SJSA1 (cell line): ENCODE data around the gene GABRR3. TPM values are rescaled to one million over a fixed set of nuclear protein-coding genes. Genes with fewer than 3 reads are reported as not detected.

Experiments used
- DNase-seq, 2 experiments: peaks; one replicate each; pipeline ENCODE4 v3.0.0-alpha.2; 2015 to 2020; ENCODE audit warnings: low spot score in 2 of 2, low read depth in 1 of 2
- H3K27ac ChIP-seq: fragments of 250-450 bp; sonication (Bioruptor Pico); 2 replicates; pipeline ENCODE4 v1.5.1; 2020; ENCODE audit warnings: mild to moderate bottlenecking, moderate library complexity
- H3K27me3 ChIP-seq: fragments of 250-450 bp; sonication (Bioruptor Pico); replicated peaks from 2 replicates; pipeline ENCODE4 v1.5.1; 2020; ENCODE audit warnings: mild to moderate bottlenecking, moderate library complexity
- H3K36me3 ChIP-seq: fragments of 250-450 bp; sonication (Bioruptor Pico); 2 replicates; pipeline ENCODE4 v1.5.1; 2020; ENCODE audit warnings: mild to moderate bottlenecking
- H3K4me1 ChIP-seq: fragments of 250-450 bp; sonication (Bioruptor Pico); replicated peaks from 2 replicates; pipeline ENCODE4 v1.6.1; 2021; ENCODE audit warnings: mild to moderate bottlenecking
- H3K4me3 ChIP-seq: fragments of 250-450 bp; sonication (Bioruptor Pico); 2 replicates; pipeline ENCODE4 v1.5.1; 2020; ENCODE audit warnings: mild to moderate bottlenecking
- H3K9me3 ChIP-seq: fragments of 250-450 bp; sonication (Bioruptor Pico); replicated peaks from 2 replicates; pipeline ENCODE4 v1.5.1; 2020; ENCODE audit warnings: mild to moderate bottlenecking
- total RNA-seq: library from RNA; depleted of rRNA; stranded (reverse); fragments of >200 nt; shearing (Covaris generic); gene quantifications from 2 replicates; pipeline ENCODE4 v1.2.3, GENCODE V29; 2014

GABRR3 gene
- total RNA-seq, 1 experiment from 2014 or later, result not detected

- no peaks in the 10 kb centered on the region for H3K36me3 ChIP-seq
- DNase-seq, result no peak
- no peak overlapping the region for H3K4me3 ChIP-seq
- no peak overlapping the region for H3K27ac ChIP-seq
- H3K27me3 ChIP-seq, result peaks cover 10% of the 10 kb centered on the region
- H3K9me3 ChIP-seq, result no peaks in the 10 kb centered on the region
- no peaks in the 10 kb centered on the region for H3K4me1 ChIP-seq
Observed at GRCh38 chr3:98034036-98034435, 1.1 kb downstream of the GABRR3 start.

- Histone ChIP-seq H3K27me3 (peaks cover 10% of the 10 kb centered on the region; the same call in 1 of the 2 replicates), H3K27ac (no peak overlapping the region), H3K36me3 (no peaks in the 10 kb centered on the region), H3K4me3 (no peak overlapping the region), H3K4me1 (no peaks in the 10 kb centered on the region), H3K9me3 (no peaks in the 10 kb centered on the region)
- DNase-seq, result no peak
Observed at GRCh38 chr3:98032904-98033303, 2.2 kb downstream of the GABRR3 start.

GRCh38 chr3:98032265-98032664 lies 2.9 kb downstream of the GABRR3 start:
- Histone ChIP-seq H3K36me3 (no peaks in the 10 kb centered on the region), H3K27me3 (peaks cover 10% of the 10 kb centered on the region; the same call in 1 of the 2 replicates), H3K27ac (no peak overlapping the region), H3K4me3 (no peak overlapping the region), H3K4me1 (no peaks in the 10 kb centered on the region), H3K9me3 (no peaks in the 10 kb centered on the region)
- DNase-seq, result no peak

GRCh38 chr3:98029083-98029482 lies 6.0 kb downstream of the GABRR3 start:
- no peak overlapping the region for H3K27ac ChIP-seq
- no peaks in the 10 kb centered on the region for H3K27me3 ChIP-seq
- no peaks in the 10 kb centered on the region for H3K36me3 ChIP-seq
- no peaks in the 10 kb centered on the region for H3K4me1 ChIP-seq
- no peaks in the 10 kb centered on the region for H3K9me3 ChIP-seq
- no peak for DNase-seq
- H3K4me3 ChIP-seq, result no peak overlapping the region

- no peak overlapping the region for H3K4me3 ChIP-seq
- no peaks in the 10 kb centered on the region for H3K27me3 ChIP-seq
- H3K36me3 ChIP-seq, result no peaks in the 10 kb centered on the region
- no peaks in the 10 kb centered on the region for H3K4me1 ChIP-seq
- no peaks in the 10 kb centered on the region for H3K9me3 ChIP-seq
- no peak overlapping the region for H3K27ac ChIP-seq
- no peak for DNase-seq
Observed at GRCh38 chr3:98027085-98027446, 8.0 kb downstream of the GABRR3 start.

GRCh38 chr3:98026425-98027084 lies 8.6 kb downstream of the GABRR3 start:
- Histone ChIP-seq H3K9me3 (no peaks in the 10 kb centered on the region), H3K36me3 (no peaks in the 10 kb centered on the region), H3K4me3 (no peak overlapping the region), H3K4me1 (no peaks in the 10 kb centered on the region), H3K27me3 (no peaks in the 10 kb centered on the region), H3K27ac (no peak overlapping the region)
- DNase-seq, result no peak

GRCh38 chr3:98025392-98025945 lies 9.6 kb downstream of the GABRR3 start:
- DNase-seq, result no peak

GRCh38 chr3:98022978-98023820 lies 11.9 kb downstream of the GABRR3 start:
- DNase-seq, result peak; percentile 48 to 77
- Histone ChIP-seq H3K4me3 (no peak overlapping the region), H3K4me1 (no peaks in the 10 kb centered on the region), H3K27ac (no peak overlapping the region), H3K9me3 (no peaks in the 10 kb centered on the region), H3K36me3 (no peaks in the 10 kb centered on the region), H3K27me3 (no peaks in the 10 kb centered on the region)

More at GRCh38 chr3:98025392-98025945, 9.6 kb downstream of the GABRR3 start:
- Histone ChIP-seq H3K27me3 (no peaks in the 10 kb centered on the region), H3K36me3 (no peaks in the 10 kb centered on the region), H3K4me1 (no peaks in the 10 kb centered on the region), H3K9me3 (no peaks in the 10 kb centered on the region), H3K27ac (no peak overlapping the region), H3K4me3 (no peak overlapping the region)

- no peak overlapping the region for H3K4me3 ChIP-seq
- H3K4me1 ChIP-seq, result no peaks in the 10 kb centered on the region
- no peak overlapping the region for H3K27ac ChIP-seq
- no peaks in the 10 kb centered on the region for H3K27me3 ChIP-seq
- H3K9me3 ChIP-seq, result no peaks in the 10 kb centered on the region
- no peaks in the 10 kb centered on the region for H3K36me3 ChIP-seq
- DNase-seq, result no peak
Observed at GRCh38 chr3:98021830-98022560, 13.1 kb downstream of the GABRR3 start.

- Histone ChIP-seq H3K27me3 (no peaks in the 10 kb centered on the region), H3K36me3 (no peaks in the 10 kb centered on the region), H3K4me3 (no peak overlapping the region), H3K9me3 (no peaks in the 10 kb centered on the region), H3K4me1 (no peaks in the 10 kb centered on the region), H3K27ac (no peak overlapping the region)
- no peak for DNase-seq
Observed at GRCh38 chr3:98020412-98020811, 14.7 kb downstream of the GABRR3 start.

GRCh38 chr3:98018301-98018700 lies 16.8 kb downstream of the GABRR3 start:
- H3K27me3 ChIP-seq, result no peaks in the 10 kb centered on the region
- no peaks in the 10 kb centered on the region for H3K9me3 ChIP-seq

GRCh38 chr3:98014268-98014585 lies 20.9 kb downstream of the GABRR3 start:
- Histone ChIP-seq H3K4me3 (no peak overlapping the region), H3K27me3 (no peaks in the 10 kb centered on the region), H3K9me3 (no peaks in the 10 kb centered on the region), H3K27ac (no peak overlapping the region), H3K36me3 (no peaks in the 10 kb centered on the region), H3K4me1 (no peaks in the 10 kb centered on the region)
- no peak for DNase-seq

More at GRCh38 chr3:98018301-98018700, 16.8 kb downstream of the GABRR3 start:
- Histone ChIP-seq H3K27ac (no peak overlapping the region), H3K4me3 (no peak overlapping the region), H3K4me1 (no peaks in the 10 kb centered on the region), H3K36me3 (no peaks in the 10 kb centered on the region)
- DNase-seq, result no peak

GRCh38 chr3:98013411-98014267 lies 21.5 kb downstream of the GABRR3 start:
- no peak overlapping the region for H3K27ac ChIP-seq
- H3K27me3 ChIP-seq, result no peaks in the 10 kb centered on the region
- no peak overlapping the region for H3K4me3 ChIP-seq
- H3K9me3 ChIP-seq, result no peaks in the 10 kb centered on the region
- no peaks in the 10 kb centered on the region for H3K4me1 ChIP-seq
- H3K36me3 ChIP-seq, result no peaks in the 10 kb centered on the region
- DNase-seq, result no peak
